HG02970 (cell line): Measurements from ENCODE around the gene RPL21.
"Not testable (repeated sequence)": the region's sequence is repeated elsewhere in the genome, so short reads cannot be mapped to it uniquely, and the experiment has no call there.

Source experiments
- ATAC-seq: cut with Tn5 transposase; IDR thresholded peaks from one replicate; pipeline ENCODE4 v1.9.1; 2021; ENCODE audit warnings: mild to moderate bottlenecking, moderate library complexity, moderate number of reproducible peaks; ENCODE audit not compliant: unreplicated experiment, low FRiP score

Gene RPL21

GRCh38 chr13:27251166-27252091 is at the start of gene RPL21:
TSS of gene RPL21 (plus strand) at chr13:27251558. CDS start at chr13:27253777, 2,219 bp downstream.
- ATAC-seq: peak; percentile 88

GRCh38 chr13:27201661-27202060 is 49.7 kb upstream of the RPL21 start:
- ATAC-seq: no peak

- ATAC-seq: no peak
Observed at GRCh38 chr13:27203186-27203585, 48.2 kb upstream of the RPL21 start.

GRCh38 chr13:27203854-27204253 is 47.5 kb upstream of the RPL21 start:
- ATAC-seq: no peak

- no peak for ATAC-seq
Observed at GRCh38 chr13:27208514-27208913, 42.8 kb upstream of the RPL21 start.

GRCh38 chr13:27211271-27211670 is 40.1 kb upstream of the RPL21 start:
- no peak for ATAC-seq

GRCh38 chr13:27211771-27212364 is 39.5 kb upstream of the RPL21 start:
- no peak for ATAC-seq

- not testable (repeated sequence) for ATAC-seq
Observed at GRCh38 chr13:27213386-27213785, 38.0 kb upstream of the RPL21 start.

GRCh38 chr13:27217791-27218190 is 33.6 kb upstream of the RPL21 start:
- not testable (repeated sequence) for ATAC-seq

GRCh38 chr13:27218861-27219260 is 32.5 kb upstream of the RPL21 start:
- not testable (repeated sequence) for ATAC-seq

- no peak for ATAC-seq
Observed at GRCh38 chr13:27219611-27220010, 31.7 kb upstream of the RPL21 start.

- ATAC-seq: not testable (repeated sequence)
Observed at GRCh38 chr13:27222100-27222499, 29.3 kb upstream of the RPL21 start.

- no peak for ATAC-seq
Observed at GRCh38 chr13:27226991-27227390, 24.4 kb upstream of the RPL21 start.

GRCh38 chr13:27228131-27228530 is 23.2 kb upstream of the RPL21 start:
- no peak for ATAC-seq

- ATAC-seq: no peak
Observed at GRCh38 chr13:27229642-27230041, 21.7 kb upstream of the RPL21 start.

GRCh38 chr13:27233964-27234363 is 17.4 kb upstream of the RPL21 start:
- no peak for ATAC-seq

GRCh38 chr13:27236478-27236877 is 14.9 kb upstream of the RPL21 start:
- ATAC-seq: no peak

GRCh38 chr13:27242702-27243101 is 8.7 kb upstream of the RPL21 start:
- no peak for ATAC-seq

GRCh38 chr13:27245610-27246009 is 5.7 kb upstream of the RPL21 start:
- no peak for ATAC-seq

GRCh38 chr13:27250833-27251165 is 559 bp upstream of the RPL21 start:
- peak; percentile 4 for ATAC-seq

GRCh38 chr13:27252467-27252866 is 1.1 kb downstream of the RPL21 start:
- no peak for ATAC-seq

- no peak for ATAC-seq
Observed at GRCh38 chr13:27257233-27257568, 5.8 kb downstream of the RPL21 start.
